Hindlimb muscle (tissue), 1 donor: ENCODE measurements around the gene BEX4. TPM values are rescaled to one million over a fixed set of nuclear protein-coding genes. Genes with fewer than 3 reads are reported as not detected.

Experiments used
- DNase-seq: peaks from one replicate; pipeline ENCODE4 v3.0.0-alpha.2; 2013
- polyA plus RNA-seq: library from polyadenylated mRNA; unstranded; fragments of 120-200 nt; gene quantifications from one replicate; pipeline ENCODE4 v1.2.1, GENCODE V29; 2013; ENCODE audit not compliant: insufficient read length

Gene BEX4
- polyA plus RNA-seq, 1 donor, result 30.9 TPM

GRCh38 chrX:103240155-103240554 lies 25.2 kb downstream of the BEX4 start:
- no peak for DNase-seq

- peak; percentile 6 for DNase-seq
These were observed 33.6 kb downstream of the BEX4 start for GRCh38 chrX:103248553-103248952.

- DNase-seq, result no peak
These were observed 34.9 kb downstream of the BEX4 start for GRCh38 chrX:103249805-103250204.

- no peak for DNase-seq
These were observed 36.1 kb downstream of the BEX4 start for GRCh38 chrX:103250977-103251376.

- peak; percentile 9 for DNase-seq
These were observed 38.7 kb downstream of the BEX4 start for GRCh38 chrX:103253608-103254007.

GRCh38 chrX:103254171-103254824 lies 39.4 kb downstream of the BEX4 start:
- peak; percentile 68 for DNase-seq

- DNase-seq, result peak; percentile 85
These were observed 40.1 kb downstream of the BEX4 start, which contains the start of gene TCEAL8 for GRCh38 chrX:103254921-103255493. TSS of gene TCEAL8 (minus strand) at chrX:103255155. CDS start at chrX:103253979, 1,176 bp downstream.

- DNase-seq, result no peak
These were observed 41.7 kb downstream of the BEX4 start for GRCh38 chrX:103256651-103257050.

GRCh38 chrX:103258275-103258674 lies 43.4 kb downstream of the BEX4 start:
- DNase-seq, result no peak

Other genes with a start within 250 kb of the BEX4 start
- 0.34 TPM for gene BEX1, start 150.9 kb upstream of the BEX4 start, polyA plus RNA-seq
- gene NXF3, start 122.0 kb upstream of the BEX4 start, polyA plus RNA-seq, result not detected
- 79.7 TPM for gene TCEAL8, start 40.0 kb downstream of the BEX4 start, polyA plus RNA-seq
- 3.3 TPM for gene TCEAL5, start 61.6 kb downstream of the BEX4 start, polyA plus RNA-seq
- 37.6 TPM for gene BEX2, start 95.9 kb downstream of the BEX4 start, polyA plus RNA-seq
- 253 TPM for gene TCEAL7, start 115.1 kb downstream of the BEX4 start, polyA plus RNA-seq
- 115 TPM for gene TCEAL9, start 141.4 kb downstream of the BEX4 start, polyA plus RNA-seq
- gene BEX3, start 161.4 kb downstream of the BEX4 start, polyA plus RNA-seq, result 115 TPM